NCI-H524 (cell line): ENCODE data around the gene NFE2L3.
"Not testable (repeated sequence)": the region's sequence is repeated elsewhere in the genome, so short reads cannot be mapped to it uniquely, and the experiment has no call there.

Source experiments
- DNase-seq, 2 experiments: peaks; one replicate each; lab custom pipeline; 2025; lab: John Stamatoyannopoulos, UW

Gene NFE2L3

DNA sequence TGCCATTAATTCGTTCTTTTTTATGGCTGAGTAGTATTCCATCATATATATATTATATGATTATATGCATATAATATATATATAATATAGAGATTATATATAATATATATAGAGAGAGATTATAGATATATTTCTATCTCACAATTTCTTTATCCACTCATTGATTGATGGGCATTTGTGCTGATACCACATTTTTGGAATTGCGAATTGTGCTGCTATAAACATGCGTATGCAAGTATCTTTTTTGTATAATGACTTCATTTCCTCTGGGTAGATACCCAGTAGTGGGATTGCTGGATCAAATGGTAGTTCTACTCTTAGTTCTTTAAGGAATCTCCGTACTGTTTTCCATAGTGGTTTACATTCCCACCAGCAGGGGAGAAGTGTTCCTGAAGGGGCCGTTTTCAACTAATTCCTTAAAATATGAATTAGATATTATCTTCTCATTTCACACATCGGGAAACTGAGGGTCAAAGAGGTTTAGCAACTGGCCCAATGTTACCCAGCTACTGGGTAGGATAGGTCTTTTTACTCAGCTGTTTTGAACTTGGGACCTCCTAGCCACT, 16.5 kb downstream of the NFE2L3 start:
- DNase-seq = no peak

DNA sequence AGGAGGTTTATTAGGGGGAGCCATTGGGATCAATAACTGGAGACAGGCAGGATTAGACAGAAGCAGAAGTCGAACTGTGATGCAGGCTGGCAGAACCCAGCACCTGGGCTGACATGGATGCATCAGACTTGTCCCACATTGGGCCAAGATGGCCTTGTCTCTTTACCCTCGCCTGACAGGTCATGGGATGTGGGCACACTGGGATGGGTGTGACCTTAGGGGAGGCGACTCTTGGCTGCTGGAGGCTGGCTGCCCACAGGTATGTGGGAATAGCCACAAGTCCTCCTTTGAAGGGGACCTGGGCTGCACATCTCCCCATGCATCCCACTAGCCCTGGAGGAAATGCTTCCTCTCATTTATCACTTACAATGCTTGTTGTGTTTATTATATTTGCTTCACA, 17.3 kb downstream of the NFE2L3 start:
- no peak for DNase-seq

DNA sequence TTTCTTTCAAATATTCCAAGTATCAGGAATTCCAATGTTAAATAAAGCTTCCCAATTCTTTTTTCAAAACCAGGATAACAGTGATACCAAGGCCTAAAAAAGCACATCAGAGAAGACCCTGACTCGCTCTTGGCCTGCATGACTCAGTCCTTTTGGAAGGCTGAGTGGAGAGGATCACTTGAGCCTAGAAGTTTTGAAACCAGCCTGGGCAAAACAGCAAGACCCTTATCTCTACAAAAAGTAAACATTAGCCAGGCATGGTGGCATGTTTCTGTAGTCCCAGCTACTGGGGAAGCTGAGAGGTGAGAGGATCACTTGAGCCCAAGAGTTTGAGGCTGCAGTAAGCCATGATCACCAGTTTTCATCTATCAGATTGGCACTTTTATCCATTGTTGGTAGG, 18.7 kb downstream of the NFE2L3 start:
- no peak for DNase-seq

DNA sequence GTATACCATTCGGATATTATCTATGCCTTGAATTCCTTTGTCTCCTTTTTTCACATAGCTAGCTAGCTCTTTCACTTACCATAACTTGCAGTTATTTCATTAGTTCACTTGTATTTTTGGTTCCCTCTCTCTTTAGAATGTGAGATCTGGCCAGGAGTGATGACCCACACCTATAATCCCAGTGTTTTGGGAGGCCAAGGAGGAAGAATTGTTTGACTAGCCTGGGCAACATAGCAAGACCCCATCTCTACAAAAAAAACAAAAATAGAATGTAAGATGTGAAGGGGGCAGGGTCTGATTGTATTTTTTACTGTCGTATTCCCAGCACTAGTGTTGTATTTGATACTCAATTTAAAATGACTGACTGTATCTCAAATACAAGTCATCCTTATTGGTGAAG, 19.6 kb downstream of the NFE2L3 start:
- DNase-seq = no peak

DNA sequence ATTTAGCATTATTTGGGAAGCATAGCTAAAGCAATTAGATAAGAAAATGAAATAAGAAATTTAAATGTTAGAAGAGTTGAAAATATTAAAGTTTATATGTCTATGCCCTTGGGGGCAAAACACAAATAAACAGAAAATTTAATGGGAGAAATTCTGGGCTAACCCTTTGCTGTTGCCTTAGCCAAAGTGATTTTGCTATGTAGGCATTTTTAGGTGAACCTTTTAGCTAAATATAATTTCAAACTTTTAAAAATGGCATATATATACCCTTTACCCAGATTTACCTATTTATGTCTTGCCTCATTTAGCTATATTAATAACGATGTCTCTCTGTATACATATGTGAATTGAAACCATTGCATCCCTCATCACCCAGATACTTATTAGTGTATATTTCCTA, 20.1 kb downstream of the NFE2L3 start:
- DNase-seq = no peak

DNA sequence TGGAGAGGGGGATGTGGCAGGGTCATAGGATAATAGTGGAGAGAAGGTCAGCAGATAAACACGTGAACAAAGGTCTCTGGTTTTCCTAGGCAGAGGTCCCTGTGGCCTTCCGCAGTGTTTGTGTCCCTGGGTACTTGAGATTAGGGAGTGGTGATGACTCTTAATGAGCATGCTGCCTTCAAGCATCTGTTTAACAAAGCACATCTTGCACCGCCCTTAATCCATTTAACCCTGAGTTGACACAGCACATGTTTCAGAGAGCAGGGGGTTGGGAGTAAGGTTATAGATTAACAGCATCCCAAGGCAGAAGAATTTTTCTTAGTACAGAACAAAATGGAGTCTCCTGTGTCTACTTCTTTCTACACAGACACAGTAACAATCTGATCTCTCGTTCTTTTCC, 23.9 kb downstream of the NFE2L3 start:
- not testable (repeated sequence) for DNase-seq

DNA sequence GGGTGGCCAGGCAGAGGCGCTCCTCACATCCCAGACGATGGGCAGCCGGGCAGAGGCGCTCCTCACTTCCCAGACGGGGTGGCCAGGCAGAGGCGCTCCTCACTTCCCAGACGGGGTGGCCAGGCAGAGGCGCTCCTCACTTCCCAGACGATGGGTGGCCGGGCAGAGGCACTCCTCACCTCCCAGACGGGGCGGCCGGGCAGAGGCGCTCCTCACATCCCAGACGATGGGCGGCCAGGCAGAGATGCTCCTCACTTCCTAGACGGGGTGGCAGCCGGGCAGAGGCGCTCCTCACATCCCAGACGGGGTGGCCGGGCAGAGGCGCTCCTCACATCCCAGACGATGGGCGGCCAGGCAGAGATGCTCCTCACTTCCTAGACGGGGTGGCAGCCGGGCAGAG, 24.7 kb downstream of the NFE2L3 start:
- not testable (repeated sequence) for DNase-seq

DNA sequence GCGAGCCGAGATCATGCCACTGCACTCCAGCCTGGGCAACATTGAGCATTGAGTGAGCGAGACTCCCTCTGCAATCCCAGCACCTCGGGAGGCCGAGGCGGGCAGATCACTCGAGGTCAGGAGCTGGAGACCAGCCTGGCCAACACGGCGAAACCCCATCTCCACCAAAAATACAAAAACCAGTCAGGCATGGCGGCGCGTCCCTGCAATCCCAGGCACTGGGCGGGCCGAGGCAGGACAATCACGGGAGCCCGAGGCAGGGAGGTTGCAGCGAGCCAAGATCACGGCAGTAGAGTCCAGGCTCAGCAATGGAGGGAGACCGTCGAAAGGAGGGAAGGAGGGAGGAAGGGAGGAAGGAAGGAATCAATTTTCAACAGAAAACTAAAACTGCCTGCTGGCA, 25.3 kb downstream of the NFE2L3 start:
- not testable (repeated sequence) for DNase-seq

DNA sequence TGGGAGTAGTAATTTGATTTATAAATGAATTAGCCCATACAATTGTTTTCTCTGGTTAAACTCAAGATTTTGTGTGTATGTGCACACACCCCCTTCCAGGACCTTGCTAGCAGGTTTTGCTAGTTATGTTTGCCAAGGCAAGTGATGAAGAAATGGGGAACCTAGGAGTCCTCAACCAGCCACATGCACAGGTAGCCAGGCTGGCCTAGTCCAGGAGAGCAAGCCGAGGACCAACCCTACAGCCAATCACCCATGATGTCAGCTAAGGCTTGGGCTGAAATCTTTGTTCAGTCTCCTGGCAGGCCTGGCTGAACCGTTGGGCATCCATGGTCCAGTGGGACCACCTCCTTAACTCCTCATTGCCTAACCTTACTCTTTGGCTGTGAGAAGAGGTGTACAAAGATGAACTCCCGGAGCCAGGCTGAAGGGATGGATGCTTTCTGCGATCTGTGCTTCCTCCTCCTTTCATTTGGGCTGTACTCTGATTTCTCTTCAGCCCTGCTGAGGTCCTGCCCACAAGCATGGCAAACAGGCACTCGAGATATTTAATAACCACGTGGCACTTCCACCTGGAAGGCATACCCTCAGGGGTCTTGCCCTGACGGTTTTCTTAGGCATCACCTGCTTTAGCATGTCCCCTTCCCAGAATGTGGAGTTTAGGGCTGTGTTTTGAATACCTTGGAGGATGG, 26.4 kb downstream of the NFE2L3 start:
- no peak for DNase-seq

DNA sequence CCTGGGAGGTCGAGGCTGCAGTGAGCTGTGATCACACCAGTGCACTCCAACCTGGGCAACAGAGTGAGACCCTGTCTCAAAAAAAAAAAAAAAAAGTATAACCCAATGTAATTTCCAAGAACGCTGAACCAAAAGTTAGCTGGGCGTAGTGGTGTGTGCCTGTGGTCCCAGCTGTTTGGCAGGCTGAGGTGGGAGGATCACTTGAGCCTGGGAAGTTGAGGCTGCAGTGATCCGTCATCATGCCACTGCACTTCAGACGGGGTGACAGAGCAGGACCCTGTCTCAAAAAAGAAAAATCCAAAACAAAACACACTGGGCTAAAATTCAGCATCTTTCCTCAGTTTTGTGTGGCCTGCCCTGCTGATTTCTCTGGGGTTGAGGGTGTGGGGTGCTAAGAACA, 27.4 kb downstream of the NFE2L3 start:
- no peak for DNase-seq

DNA sequence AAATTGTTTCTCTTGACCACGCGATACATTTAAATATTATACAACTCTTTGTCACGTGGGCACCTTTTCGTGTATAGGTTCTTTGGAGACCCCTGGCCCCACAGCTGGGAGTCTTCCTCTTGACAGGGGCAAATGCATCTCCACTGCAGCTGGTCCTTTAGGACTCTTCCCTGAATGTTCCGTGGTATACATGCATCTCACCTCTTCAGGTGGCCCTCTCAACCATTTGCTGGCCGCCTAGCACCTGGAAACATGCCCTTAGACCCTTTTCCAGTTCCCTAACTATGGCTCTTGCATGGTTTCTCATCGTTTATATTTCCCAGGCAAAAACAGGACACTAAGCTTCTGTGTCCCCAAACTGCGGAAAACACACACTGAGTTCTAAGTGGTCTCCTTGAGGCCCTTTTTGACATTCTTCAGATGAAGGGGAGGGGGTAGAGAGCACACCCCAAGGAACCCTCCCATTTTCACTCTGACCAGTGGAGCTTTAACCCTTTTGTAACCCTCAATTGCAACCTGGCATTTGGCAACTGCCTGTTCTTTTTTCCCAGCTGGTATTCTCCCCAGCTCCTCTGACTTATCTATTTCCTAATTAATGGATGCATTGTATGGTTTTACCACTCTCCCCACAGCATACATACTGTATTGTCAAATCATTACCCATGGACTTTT, 28.0 kb downstream of the NFE2L3 start:
- DNase-seq = no peak

DNA sequence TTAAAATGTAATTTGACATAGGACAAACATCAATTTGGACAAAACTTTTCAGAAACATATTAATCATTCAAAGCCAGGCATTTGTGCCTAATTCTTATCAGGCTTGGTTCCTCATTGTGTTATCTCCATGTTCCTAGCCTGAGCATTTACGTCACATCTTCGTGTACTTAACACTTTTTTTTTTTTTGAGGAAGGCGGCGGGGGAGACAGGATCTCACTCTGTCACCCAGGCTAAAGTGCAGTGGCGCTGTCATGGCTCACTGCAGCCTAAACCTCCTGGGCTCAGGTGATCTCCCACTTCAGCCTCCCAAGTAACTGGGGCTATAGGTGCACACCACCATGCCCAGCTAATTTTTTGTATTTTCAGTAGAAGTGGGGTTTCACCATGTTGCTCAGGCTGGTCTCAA, 28.8 kb downstream of the NFE2L3 start:
- DNase-seq = no peak

DNA sequence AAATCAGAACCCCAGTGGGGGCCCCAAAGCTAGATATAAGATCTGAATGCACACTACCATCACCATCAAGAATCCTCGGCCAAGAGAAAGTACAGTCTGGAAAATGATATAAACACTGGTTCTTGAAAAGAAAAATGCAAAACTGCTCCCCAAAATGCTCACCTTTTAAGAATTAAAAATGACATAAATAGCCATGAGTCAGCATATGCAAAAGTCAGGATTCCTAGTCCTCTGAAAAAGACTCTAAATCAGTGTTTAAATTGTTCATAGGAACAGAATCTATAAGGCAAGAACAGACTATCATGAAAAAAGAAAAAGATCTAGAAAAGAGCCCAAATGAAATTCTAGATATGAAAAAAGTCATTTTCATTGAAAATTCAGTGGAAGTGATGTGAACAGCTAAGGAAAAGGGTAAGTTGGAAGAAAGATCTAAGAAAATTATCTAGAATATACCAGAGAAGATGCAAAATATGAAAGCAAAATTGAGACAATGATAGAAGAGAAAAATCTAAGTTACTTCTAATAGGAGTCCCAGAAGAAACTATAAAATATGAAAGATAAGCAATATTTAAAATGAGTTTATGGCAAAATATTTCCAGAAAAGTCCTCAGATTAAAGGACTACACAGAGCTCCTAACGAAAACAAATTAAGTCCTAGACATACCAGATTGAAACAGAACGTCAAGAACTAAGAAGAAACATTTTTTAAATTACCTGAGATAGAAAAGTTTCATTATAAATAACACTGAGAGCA, 29.7 kb downstream of the NFE2L3 start:
- no peak for DNase-seq

DNA sequence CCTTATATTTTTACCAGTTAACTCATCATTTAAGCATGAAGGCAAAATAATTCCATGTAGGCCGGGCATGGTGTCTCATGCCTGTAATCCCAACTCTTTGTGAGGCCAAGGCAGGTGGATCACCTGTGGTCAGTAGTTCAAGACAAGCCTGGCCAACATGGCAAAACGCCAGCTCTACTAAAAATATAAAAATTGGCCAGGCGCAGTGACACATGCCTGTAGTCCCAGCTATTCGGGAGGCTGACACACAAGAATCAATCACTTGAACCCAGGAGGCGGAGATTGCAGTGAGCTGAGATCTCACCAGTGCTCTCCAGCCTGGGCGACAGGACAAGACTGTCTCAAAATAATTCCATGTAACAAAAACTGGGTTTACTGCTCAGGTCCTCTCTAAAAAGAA, 30.3 kb downstream of the NFE2L3 start:
- no peak for DNase-seq

DNA sequence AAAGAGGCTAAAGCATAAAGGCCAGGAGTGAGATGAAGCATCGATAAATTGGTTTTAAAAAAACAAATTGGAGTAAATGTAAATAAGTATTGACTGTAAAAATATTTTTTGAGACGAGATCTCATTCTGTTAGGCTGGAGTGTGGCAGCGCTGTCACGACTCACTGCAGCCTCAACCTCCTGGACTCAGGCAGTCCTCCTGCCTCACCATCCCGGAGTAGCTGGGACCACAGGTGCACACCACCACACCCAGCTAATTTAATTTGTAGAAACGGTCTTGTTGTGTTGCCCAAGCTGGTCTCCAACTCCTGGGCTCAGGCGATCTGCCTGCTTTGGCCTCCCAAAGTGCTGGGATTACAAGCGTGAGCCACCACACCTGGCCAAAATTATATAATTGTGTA, 30.7 kb downstream of the NFE2L3 start:
- DNase-seq = no peak

DNA sequence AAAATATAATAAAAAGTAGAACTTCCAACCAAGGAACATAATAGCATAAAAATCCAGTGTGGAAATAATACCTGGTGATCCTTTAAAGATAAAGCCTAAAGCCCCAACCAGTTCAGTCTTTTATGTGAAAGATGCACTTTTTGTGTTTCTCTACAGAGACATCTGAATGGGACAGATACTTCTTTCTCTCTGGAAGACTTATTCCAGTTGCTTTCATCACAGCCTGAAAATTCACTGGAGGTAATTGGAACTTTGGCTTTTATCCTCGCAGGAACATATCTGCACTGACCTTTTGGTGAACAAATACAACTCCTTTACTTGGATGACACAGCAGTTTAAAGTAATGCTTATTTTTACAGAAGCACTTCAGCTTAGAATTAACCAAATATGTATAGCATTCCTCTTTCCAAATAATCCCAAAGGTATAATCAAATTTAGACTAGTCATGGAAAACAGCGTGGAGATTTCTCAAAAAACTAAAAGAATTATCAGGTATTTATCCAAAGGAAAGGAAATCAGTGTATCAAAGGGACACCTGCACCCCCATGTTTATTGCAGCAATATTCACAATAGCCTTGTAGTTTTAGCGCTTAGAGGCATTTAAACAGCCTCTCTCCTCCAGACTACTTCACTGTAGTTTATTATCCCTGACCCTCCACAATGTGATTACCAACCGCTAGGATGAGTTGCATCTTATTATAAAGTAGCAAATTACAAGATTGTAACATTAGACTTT, 31.7 kb downstream of the NFE2L3 start:
- DNase-seq = no peak

DNA sequence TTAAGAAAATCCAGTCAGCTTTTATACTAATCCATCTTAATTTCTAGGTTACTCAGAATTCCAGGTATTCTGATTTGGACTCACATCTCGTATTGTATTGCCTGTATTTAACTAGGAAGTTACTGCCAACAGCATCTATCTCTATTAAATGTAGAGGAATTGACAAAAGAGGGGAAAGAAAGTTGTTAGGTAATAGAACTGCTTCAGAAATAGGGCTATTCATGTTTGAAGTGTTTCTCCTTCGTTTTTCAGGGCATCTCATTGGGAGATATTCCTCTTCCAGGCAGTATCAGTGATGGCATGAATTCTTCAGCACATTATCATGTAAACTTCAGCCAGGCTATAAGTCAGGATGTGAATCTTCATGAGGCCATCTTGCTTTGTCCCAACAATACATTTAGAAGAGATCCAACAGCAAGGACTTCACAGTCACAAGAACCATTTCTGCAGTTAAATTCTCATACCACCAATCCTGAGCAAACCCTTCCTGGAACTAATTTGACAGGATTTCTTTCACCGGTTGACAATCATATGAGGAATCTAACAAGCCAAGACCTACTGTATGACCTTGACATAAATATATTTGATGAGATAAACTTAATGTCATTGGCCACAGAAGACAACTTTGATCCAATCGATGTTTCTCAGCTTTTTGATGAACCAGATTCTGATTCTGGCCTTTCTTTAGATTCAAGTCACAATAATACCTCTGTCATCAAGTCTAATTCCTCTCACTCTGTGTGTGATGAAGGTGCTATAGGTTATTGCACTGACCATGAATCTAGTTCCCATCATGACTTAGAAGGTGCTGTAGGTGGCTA, 32.5 kb downstream of the NFE2L3 start:
- not testable (repeated sequence) for DNase-seq

DNA sequence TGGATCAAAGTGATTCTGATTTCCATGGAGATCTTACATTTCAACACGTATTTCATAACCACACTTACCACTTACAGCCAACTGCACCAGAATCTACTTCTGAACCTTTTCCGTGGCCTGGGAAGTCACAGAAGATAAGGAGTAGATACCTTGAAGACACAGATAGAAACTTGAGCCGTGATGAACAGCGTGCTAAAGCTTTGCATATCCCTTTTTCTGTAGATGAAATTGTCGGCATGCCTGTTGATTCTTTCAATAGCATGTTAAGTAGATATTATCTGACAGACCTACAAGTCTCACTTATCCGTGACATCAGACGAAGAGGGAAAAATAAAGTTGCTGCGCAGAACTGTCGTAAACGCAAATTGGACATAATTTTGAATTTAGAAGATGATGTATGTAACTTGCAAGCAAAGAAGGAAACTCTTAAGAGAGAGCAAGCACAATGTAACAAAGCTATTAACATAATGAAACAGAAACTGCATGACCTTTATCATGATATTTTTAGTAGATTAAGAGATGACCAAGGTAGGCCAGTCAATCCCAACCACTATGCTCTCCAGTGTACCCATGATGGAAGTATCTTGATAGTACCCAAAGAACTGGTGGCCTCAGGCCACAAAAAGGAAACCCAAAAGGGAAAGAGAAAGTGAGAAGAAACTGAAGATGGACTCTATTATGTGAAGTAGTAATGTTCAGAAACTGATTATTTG, 33.3 kb downstream of the NFE2L3 start:
- DNase-seq = no peak

DNA sequence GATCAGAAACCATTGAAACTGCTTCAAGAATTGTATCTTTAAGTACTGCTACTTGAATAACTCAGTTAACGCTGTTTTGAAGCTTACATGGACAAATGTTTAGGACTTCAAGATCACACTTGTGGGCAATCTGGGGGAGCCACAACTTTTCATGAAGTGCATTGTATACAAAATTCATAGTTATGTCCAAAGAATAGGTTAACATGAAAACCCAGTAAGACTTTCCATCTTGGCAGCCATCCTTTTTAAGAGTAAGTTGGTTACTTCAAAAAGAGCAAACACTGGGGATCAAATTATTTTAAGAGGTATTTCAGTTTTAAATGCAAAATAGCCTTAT, 33.8 kb downstream of the NFE2L3 start:
- no peak for DNase-seq

DNA sequence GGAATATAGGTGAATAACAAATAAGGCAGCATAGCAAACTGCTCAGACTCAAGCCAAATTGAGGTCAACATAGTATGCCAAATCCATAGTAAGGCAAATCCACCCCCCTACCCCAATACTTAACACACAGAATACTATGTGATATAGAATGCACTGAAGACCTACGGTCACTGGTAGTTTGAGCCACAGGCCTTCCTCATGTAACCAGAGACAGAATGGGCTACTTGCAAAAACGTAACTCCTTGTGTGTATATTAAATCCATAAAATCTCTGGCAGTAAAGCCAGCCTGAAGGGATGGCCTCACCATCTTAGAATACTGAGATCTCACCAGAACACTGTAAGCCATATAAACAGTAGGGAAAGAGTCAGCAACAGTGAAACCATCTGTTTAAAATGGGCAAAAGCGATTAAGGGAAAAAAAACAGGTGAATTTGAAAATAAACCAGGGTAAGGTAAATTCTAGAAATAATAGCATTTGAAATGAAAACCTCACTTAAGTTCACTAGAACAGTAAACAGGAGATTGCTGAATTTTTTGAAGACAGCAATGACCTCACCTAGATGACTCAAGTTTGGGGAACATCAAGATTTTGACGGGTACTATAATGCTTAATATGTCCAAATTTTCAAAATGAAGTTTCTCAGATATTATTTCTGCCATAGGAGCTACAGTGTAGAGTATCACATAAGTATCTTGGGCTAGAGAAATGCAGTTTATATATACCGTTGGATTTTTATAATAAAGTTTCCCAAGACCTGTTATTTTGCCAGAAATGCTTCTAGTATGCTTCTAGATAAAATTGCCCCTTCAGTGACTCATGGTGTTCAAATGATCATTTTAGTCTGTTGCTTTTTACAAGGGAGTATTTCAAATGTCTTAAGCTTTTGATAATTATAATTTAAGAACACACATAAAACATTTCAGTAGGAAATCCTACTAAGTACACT, 34.6 kb downstream of the NFE2L3 start:
- DNase-seq = no peak
